Measurements from ENCODE around the gene LRRC40.

GRCh38 chr1:70140343-70140742 is 65.0 kb downstream of the LRRC40 start:
- no peak for TF ChIP-seq EZH2 (IDR thresholded peaks at IDR 0.05; ENCODE audit: insufficient read depth, poor library complexity, severe bottlenecking)
- TF ChIP-seq EZH2phosphoT487 (IDR thresholded peaks at IDR 0.05; ENCODE audit: insufficient read depth, low read depth) = no peak
